GM12865 (cell line): ENCODE data around the gene ZYG11B.
"Not testable (repeated sequence)": the region's sequence is repeated elsewhere in the genome, so short reads cannot be mapped to it uniquely, and the experiment has no call there.

Experiments used
- DNase-seq: peaks from one replicate; pipeline ENCODE4 v3.0.0; 2010; ENCODE audit warnings: low read depth
- H3K4me3 ChIP-seq: 2 replicates; pipeline ENCODE4 v1.5.1; 2011; ENCODE audit warnings: mild to moderate bottlenecking, low read depth, low read length, control low read depth
- CTCF ChIP-seq: IDR thresholded peaks from 2 replicates; pipeline ENCODE4 v1.5.1; 2011; ENCODE audit warnings: low read length, control low read depth, low read depth, inconsistent platforms; ENCODE audit not compliant: insufficient read depth; ENCODE audit errors: missing control alignments

The ZYG11B gene

GRCh38 chr1:52746189-52746588 lies 19.9 kb downstream of the ZYG11B start:
- no peak for DNase-seq
- H3K4me3 ChIP-seq, result no peak overlapping the region
- no peak for TF ChIP-seq CTCF

GRCh38 chr1:52747450-52747849 lies 21.2 kb downstream of the ZYG11B start:
- H3K4me3 ChIP-seq, result no peak overlapping the region
- DNase-seq, result no peak
- no peak for TF ChIP-seq CTCF

GRCh38 chr1:52748119-52748518 lies 21.9 kb downstream of the ZYG11B start:
- no peak for TF ChIP-seq CTCF
- H3K4me3 ChIP-seq, result no peak overlapping the region
- no peak for DNase-seq

GRCh38 chr1:52749496-52749895 lies 23.2 kb downstream of the ZYG11B start:
- not testable (repeated sequence) for DNase-seq

GRCh38 chr1:52750139-52750538 lies 23.9 kb downstream of the ZYG11B start:
- DNase-seq, H3K4me3 ChIP-seq: not testable (repeated sequence)

More at GRCh38 chr1:52749496-52749895, 23.2 kb downstream of the ZYG11B start:
- not testable (repeated sequence) for H3K4me3 ChIP-seq

- no peak overlapping the region for H3K4me3 ChIP-seq
- no peak for DNase-seq
- TF ChIP-seq CTCF, result no peak
Measured at GRCh38 chr1:52751589-52752483, 25.6 kb downstream of the ZYG11B start.

GRCh38 chr1:52752484-52752826 lies 26.2 kb downstream of the ZYG11B start:
- DNase-seq, result no peak
- TF ChIP-seq CTCF, result no peak
- no peak overlapping the region for H3K4me3 ChIP-seq

- no peak overlapping the region for H3K4me3 ChIP-seq
- TF ChIP-seq CTCF, result no peak
- no peak for DNase-seq
Measured at GRCh38 chr1:52753169-52753568, 26.9 kb downstream of the ZYG11B start.
